Stimulated activated CD8-positive, alpha-beta memory T cell treated with anti-CD3 and anti-CD28 coated beads, Interleukin-2, amount 100 ng/mL, for 1 hour (primary cell): ENCODE results near the gene ATP4B.

Experiments
- DNase-seq, 2 donors: peaks; one replicate each; pipeline ENCODE4 v3.0.0-alpha.2; 2020; ENCODE audit warnings: low read depth in 2 of 2

ATP4B gene

DNA sequence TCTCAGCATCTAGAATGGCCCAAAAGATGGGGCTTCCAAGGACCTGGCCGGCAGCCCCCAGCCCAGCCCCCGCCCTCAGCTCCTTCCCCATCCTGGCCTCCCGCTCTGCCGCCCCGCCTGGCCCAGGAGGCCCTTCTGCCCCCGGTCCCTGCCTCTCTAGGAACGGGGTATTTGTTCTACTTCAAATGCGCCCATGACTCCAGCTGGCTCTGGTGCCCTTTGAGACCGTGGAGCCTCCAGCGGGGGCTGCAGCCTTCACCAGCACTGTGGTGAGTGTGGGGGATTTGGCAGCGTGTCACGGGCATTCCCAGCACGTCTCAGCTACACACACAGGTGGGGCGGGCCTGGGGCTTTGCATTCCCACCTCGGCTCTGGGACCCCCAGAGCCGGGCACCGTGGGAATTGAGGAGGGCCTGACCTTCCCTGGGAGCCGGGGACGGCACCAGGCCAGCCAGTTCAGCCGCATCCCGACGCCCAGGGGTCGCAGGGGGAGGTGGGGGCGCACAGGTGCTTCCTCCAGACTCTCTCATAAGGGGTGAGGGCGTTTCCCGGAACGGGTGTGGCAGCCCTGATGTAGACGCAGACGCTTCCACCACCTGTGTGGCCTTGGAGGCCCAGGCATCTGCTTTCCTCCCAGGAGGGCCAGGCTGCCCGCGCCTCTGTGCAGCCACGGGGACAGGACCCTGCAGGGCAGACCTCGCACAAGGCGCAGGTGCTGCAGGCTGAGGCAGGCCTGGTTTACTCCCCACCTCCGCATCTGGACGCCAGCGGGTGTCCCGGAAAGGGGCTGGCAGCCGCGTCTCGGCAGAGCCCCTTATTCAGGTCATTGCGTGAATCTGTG is 947 bp downstream of the ATP4B start:
- DNase-seq: no peak

DNA sequence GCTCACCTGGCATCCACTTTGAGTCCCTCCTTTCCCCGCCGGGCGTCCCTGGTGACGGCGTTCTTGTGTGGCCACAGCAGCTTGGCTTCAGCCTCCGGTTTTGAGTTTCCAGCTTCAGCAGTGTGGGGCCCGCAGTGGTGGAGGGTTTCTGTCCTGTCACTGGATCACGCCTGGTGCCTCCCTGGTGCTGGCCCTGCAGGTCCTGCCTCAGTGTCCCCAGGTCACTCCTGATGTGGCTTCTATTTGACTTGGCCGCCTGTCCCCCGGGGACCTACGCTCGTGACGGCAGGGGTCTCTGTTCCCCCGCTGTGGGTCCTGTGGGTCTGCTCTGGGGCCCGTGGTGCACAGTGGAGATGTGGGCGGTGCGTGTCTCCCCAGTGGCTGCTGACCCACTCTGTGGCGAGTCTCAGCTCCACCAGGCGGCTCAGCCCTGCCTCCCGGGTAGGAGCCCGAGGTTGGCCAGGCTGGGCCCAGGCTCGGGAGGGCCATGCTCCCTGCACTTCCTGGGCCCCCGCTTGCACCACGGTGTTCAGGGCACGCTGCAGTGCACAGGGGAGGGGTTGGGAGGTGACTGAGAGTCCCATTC is 1.9 kb downstream of the ATP4B start:
- no peak for DNase-seq

DNA sequence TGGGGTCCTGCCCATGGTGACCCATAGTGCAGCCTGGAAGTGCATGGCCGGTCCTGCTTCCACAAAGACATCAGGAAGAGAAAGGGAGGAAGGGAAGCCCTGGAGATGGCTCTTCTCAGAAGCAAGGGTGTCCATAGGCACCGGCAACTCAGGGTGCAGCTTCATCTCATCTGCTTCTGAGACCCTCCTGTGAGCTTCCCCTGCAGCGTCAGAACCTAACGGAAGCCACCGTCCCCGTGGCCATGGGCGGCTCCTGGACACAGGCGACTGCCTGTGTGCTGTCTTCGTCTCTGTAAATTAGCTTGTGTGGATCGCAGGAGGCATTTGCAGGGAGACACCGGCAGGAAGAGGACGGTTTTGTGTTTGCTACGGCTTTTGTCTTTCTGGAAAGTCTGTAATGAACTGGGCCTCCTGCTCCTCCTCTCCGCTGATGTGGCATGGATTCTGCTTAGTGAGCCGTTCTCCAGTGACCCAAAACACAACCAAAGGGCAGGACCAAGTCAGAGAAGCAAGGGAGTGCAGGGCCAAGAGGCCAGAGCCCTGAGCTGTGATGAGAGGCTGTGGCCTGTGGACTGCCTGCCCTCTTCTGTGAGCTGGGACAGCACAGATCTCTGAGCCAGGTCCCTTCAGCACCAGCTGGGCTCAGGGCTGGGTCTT is 2.5 kb downstream of the ATP4B start:
- DNase-seq: no peak

DNA sequence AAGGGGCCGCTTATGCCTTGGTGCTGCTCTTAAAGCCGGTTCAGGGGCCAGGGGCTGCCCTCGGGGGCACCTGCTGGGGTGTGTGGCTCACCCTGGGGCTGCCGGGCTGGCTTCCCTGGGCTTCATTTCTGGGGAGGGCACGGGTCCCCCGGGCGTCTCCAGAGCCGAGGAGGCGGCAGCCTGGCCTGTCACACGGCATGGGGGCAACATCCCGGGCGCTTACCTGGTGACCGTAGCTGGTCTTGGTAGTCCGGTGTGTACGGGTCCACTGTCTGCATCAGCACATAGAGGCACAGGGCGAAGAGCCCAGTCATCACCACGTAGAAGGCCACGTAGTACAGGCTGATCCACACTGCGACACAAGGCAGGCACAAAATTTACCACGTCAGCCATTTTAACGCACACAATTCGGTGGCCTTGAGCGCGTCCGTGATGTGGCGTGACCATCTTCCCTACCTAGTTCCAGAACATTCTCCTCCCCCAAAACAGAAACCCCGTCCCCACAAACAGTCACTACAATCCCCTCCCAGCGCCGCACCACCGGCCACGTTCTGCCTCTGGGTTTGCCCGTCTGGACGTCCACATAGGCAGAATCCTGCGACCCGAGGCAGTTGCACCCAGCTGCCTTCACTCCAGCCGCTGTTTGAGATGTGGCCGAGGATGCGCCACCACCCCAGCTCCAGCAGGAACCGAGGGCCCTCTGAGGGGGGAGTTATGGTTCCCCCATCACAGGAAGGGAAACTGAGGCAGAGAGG is 3.2 kb downstream of the ATP4B start:
- no peak for DNase-seq

DNA sequence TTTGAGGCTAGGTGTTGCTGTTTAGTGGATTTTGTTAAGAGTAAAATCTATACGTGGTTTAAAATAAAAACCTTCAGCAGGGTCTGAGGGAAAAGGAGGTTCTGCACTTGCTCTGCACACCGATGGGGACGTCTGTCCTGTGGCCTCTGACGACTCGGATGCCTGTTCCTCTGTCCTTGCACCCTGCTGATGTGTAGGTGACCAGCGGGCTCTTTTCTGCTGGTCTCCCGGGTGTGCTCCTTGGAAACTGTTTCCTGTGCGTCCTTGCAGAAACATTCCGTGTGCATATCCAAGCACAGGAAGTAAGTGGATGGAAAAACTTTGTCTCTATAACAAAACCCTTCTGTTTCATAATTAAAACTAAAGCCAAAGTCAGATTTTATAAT is 3.8 kb downstream of the ATP4B start:
- DNase-seq: no peak

DNA sequence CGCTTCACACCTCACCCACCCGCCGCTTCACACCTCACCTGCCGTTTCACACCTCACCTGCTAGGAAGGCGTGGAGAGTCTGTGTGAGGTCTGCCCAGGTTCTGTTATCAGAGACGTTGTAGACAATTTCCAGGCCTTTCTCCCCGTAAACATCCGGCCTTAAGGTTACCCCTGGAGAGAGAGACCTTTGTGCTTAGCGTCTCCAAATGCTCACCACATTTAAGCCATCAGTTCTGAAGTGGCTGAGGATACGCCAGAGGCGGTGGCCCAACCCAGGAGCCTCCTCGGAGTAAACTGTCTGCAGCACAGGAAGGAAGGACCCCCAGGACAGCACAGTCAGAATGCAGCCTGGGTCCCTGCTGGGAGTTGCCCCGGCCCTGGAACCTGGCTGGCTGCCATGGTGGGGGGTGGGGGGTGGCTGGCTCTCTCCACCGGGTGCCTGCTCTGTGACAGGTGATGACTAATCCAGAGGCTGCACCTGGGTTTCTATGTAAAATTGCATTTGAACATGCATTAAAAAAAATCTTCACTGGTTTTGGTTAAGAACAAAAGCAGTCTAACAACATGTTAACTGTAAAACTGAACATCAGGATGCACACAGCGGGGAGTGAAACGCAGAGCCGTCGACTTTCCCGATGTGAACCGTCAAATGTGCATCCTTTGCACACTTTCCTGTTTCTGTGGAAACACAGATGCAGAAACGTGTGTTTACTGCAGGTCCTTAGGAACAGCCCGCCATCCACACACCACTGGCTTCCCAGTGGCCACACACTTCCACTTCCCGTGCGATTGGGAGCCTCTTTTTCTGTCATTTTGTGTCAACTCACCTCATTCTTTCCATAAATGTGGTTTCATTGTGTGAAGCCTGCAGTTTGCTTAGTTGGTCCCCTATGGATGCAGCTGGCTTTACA is 4.5 kb downstream of the ATP4B start:
- DNase-seq: no peak

DNA sequence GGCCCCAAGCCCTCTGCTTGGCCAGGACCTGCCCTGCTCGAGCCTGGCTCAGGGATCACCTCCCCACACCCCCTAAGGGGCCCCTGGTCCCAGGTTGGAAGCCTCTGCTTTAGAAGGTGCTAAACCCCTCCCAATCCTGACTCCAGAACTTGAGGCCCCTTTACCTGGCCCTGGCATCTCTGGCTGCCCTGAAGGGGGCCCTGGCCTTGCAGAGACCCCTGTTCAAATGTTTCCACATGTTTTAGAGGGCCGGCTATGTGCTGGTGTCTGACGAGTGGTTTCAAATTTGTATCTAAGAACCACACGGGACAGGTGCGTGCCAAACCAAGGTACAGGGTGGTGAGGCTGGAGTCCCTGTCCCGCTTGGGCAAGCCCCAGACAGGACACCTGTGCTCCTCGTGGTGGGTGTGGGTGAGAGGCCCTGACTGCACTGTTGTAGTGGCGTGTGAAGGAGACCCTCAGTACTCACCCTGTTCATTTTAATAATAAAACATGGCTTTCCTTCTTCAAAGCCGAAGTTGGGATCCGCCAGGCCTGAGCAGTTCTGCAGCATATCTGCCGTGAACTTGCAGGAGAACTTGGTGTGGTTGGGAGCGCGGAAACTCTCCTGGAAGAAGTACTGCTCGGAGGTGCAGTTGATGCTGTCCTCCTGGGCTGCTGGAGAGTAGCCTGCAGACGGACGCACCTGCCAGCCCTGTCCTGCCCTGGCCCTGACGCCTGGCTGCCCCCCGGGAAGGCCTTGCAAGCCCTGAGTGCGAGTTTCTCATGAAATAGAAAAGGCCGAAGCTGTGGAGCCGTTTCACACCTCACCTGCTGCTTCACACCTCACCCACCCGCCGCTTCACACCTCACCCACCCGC is 5.4 kb downstream of the ATP4B start:
- DNase-seq: no peak

DNA sequence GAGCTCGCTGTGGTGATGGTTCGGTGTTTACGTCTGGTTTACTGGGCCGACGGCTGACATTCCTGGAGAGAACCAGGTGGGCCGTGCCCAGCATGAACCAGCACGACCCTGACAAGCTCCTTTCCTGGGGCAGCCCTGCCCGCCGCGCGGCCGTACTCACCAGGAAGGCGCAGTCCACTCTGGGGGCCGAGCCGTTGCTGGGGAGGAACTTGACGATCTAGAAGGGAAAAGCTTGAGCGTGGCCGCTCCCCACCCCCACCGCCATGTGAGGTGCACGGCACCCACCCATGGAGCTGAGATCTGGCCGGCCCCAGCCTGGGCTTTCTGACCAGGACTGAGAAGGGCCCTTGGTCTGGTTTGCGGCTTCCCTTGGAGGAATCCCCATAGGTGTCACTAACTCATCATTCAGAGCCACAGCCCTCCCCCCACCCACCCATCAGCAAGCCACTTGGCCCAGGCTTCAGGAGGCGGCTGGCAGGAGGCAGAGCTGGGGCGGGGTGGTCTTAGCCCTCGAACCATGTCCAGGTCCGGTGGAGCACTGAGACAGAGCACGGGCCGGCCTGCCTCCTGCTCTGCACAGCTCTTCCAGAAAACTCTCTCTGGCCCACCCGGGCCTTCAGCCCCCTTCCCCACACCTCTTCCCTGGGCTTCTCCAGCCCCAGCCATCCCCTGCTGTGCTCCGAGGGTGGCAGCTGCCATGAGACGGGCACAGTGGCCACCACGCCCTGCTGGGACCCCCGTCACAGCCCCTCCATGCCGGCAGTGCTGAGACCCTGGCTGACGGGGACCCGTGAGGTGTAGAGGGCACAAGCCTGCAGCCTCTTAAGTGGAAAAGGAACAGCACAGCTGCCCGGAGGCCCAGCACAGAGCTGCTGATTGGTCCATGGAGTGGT is 6.2 kb downstream of the ATP4B start:
- no peak for DNase-seq

DNA sequence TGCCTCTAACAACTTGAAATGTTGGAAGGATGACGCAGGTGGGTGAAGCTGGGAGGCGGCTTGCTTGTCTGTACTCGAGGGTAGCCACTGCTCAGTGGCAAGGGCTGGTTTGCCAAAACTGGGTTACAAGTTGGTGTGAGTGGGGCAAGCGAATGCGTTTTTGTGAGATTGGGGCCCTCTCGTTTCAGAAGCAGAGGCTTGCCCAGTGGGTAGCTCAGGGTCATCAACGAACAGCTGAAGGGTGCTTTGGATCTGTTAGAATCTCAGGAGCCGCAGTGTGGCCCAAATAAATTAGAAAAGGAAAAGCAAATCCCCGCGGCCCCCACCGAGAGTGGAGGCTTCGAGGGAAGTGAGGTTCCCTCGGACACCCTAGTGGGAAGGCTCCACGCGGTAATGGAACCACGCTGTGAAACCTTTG is 7.3 kb downstream of the ATP4B start:
- DNase-seq: no peak

DNA sequence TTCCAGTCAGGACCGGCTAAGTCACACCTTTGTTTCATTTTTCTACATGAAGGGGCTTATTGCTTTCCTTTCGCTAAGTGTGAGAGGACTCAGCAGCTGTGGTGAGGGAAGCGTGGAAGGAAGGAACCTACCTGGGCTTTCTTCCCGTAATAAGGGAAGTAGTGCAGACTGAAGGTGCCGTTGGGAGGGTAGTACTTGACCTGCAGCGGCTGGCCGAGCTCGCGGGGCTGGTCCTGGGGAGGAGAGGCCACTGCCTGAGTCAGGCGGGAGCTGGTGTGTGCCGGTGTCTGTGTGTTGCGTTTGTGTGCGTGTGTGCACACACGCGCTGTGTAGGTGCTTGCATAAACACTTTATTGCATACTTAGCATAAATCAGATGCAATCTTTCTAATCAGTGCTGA is 7.7 kb downstream of the ATP4B start:
- DNase-seq: no peak

DNA sequence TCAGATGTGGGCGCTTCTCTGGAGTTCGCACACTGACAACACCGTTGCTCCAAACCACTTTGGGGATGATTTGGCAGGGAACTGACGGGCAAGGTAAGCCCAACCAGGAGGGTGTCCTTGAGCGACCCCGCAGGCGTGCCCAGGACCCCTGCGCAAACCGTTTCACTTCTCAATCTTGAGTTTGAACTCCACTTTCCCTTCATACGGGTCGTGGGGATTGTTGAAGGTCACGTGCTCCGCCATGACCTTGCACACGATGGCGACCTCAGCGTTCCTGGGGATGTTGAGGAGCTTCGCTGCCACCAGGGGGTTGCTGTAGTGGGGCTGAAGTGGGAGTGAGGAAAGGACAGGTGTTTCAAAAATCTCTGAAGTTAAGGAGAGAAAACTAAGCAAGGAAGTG is 8.8 kb downstream of the ATP4B start:
- DNase-seq: no peak

DNA sequence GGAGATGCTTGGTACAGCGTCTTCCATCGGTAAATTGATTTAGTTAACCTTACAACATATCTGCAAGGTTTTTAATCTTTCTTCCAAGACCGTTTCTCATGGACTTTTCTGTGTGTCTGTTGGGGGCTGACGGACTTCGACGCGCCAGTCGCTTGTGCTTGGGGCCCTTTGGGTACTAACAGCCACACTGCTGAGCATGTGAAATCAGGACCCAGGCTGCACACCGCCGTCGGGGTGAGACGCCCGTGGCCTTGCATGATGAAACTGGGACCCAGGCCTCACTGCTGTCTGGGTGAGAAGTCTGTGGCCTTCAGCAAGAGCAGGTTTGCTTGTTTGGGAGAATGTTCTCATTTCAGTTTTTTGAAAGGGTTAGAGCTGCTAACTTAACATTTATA is 9.8 kb downstream of the ATP4B start:
- DNase-seq: no peak

DNA sequence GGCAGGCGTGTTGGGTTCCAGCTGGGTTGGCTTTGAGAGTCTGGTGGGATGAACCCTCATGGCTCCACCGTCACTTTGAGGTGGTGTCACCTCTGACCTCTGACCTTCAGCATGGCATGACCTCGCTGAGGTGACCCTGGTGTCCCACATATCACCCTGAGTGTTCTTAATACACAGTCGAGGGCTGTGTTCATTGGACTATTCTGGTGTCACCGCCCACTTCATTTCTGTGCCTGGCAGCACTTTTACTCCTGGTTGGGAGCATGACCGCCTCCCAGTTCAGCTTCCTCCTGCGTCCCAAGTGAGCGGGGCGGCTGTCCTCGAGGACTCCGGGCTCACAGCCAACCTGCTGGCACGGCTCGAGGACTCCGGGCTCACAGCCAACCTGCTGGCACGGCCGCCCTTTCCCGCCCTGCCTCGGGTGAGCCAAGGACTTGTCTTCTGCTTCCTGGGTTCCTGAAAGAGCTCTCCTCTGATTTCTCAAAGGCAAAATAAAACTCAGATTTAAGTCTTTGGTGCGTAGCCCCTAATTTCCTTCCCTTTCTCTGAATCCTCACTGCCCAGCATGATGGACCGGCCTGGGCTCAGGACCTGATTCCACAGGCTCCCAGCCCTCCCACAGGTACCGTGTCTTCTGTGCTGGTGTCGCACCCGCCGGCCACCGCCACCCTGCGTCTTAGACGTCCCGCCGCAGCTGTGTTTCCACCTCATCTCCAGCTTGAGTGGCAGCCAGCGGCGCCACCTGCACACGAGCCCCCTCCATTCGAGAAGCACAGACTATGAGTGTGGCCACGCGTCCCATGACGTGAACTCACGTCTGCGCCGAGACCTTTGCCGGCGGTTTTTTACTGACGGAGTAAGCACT is 10.4 kb downstream of the ATP4B start:
- no peak for DNase-seq

DNA sequence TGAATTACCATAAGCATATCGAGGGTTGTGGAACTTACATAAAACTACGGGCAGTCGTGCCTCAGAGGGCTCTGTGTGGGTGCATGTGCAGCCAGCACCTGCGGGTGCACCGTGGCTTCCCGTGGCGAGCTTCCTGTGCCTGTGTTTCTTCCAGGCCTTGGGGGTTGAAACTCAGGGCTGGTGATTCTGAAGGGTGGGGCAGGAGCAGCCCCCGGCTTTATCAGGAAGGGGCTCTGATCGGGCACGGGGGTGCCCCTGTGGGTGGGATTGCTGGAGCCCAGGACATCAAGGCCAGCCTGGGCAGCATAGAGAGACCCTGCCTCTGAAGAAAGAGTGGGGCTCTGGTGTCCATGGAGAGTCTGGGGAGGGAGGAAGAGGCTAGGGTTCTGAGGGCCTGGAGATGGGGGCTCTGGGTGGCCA is 11.1 kb downstream of the ATP4B start:
- DNase-seq: no peak

DNA sequence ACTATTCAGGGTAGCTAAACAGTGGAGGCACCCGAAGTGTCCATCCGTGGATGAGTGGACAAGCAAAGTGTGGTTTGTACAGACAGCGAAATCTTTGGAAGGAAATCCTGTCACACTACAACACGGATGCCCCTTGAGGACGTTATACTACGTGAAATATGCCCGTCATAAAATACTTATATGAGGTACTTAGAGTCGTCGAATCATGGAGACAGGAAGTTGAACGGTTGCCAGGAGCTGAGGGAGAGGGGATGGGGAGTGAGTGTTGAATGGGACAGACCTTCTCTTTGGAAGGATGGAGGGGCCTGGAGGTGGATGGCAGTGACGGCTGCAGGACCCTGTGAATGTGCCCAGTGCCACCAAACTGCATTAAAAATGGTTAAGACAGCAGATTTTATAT is 11.6 kb downstream of the ATP4B start:
- DNase-seq: no peak

DNA sequence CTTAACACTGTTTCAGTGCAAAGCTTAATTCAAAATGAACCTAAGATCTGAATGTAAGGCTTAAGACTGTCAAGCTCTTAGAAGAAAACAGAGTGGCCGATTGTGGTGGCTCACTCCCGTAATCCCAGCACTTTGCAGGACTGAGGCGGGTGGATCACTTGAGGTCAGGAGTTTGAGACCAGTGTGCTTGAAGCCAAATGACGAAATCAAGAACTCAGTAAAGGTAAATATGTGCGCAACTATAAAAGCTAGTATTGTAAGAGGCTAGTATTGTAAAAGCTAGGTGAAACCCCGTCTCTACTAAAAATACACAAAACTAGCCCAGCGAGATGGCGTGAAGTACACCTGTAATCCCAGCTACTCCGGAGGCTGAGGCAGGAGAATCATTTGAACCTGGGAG is 12.7 kb downstream of the ATP4B start:
- no peak for DNase-seq

DNA sequence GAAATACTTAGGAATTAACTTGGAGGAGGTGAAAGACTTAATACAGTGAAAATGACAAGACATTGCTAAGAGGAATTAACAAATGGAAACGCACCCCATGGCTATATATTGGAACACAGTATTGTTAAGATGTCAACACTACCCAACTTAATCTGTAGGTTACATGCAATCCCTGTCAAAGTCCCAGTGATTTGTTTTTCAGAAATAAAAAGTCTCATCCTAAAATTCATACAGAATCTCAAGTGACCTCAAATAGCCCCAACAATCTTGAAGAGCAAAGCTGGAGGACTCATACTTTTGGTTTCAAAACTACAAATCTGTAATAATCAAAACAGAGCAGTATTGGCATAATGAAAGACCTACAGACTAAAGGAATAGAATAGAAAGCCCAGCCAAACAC is 13.2 kb downstream of the ATP4B start:
- no peak for DNase-seq

DNA sequence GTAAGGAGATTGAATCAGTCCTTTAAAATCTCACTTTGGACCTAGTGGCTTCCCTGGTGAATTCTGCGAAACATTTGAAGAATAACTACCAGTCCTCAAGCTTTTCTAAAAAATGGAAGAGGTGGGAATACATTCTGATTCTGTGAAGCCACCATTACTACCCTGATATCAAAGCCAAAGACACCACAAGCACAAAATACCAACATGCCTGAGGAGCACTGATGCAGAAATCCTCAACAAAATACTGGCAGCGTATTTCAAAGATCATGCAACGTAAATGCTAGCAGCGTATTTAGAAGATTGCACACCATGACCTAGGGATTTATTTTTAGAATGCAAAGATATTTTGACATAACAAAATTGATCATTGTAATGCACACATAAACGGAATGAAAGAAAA is 14.4 kb downstream of the ATP4B start:
- DNase-seq: no peak
